ENCODE results near the gene PPP1R3A. TPM values are rescaled to one million over a fixed set of nuclear protein-coding genes. Genes with fewer than 3 reads are reported as not detected.

PPP1R3A gene
- polyA plus RNA-seq, 1 donor from 2014 or later, result 1.6 TPM

GRCh38 chr7:113891031-113891350 lies 27.8 kb downstream of the PPP1R3A start:
- H3K79me2 ChIP-seq (replicated peaks; ENCODE audit: insufficient read depth, low read length), result no peaks in the 10 kb centered on the region

GRCh38 chr7:113890331-113891030 lies 28.3 kb downstream of the PPP1R3A start:
- Histone ChIP-seq H3K36me3 (ENCODE audit: insufficient read depth, low read length) (peaks cover 7% of the 10 kb centered on the region), H3K9ac (ENCODE audit: low read length) (no peak overlapping the region), H2AFZ (ENCODE audit: low read depth, low read length) (no peak overlapping the region), H3K4me3 (ENCODE audit: low read length) (no peak overlapping the region), H4K20me1 (ENCODE audit: insufficient read depth) (no peaks in the 10 kb centered on the region), H3K4me2 (ENCODE audit: low read length) (no peak overlapping the region), H3K9me2 (ENCODE audit: insufficient read depth, low read length) (no peaks in the 10 kb centered on the region), H3K27me3 (ENCODE audit: insufficient read depth, low read depth, low read length) (no peaks in the 10 kb centered on the region), H3K27ac (ENCODE audit: low read length) (no peak overlapping the region), H3F3A (ENCODE audit: insufficient read depth, low read length, poor library complexity, severe bottlenecking) (no peaks in the 10 kb centered on the region), H3K9me3 (ENCODE audit: low read length) (no peaks in the 10 kb centered on the region), H3K79me2 (replicated peaks; ENCODE audit: insufficient read depth, low read length) (no peaks in the 10 kb centered on the region)
- TF ChIP-seq EP300 (conservative IDR thresholded peaks at IDR 0.05; ENCODE audit: poor library complexity, severe bottlenecking) (no peak), CTCF (IDR thresholded peaks at IDR 0.05; ENCODE audit: poor library complexity, severe bottlenecking) (no peak), EZH2 (IDR thresholded peaks at IDR 0.05; ENCODE audit: borderline replicate concordance, insufficient read depth, low read length, poor library complexity, severe bottlenecking) (no peak), RAD21 (conservative IDR thresholded peaks at IDR 0.05) (no peak), REST (IDR thresholded peaks at IDR 0.05; ENCODE audit: borderline replicate concordance) (no peak)

More at GRCh38 chr7:113891031-113891350, 27.8 kb downstream of the PPP1R3A start:
- no peak overlapping the region for H3K4me3 ChIP-seq (ENCODE audit: low read length)
- no peak for TF ChIP-seq MXI1 (conservative IDR thresholded peaks at IDR 0.05; ENCODE audit: poor library complexity, severe bottlenecking)
- no peak for TF ChIP-seq RAD21 (conservative IDR thresholded peaks at IDR 0.05)
- no peak for TF ChIP-seq SMC3 (conservative IDR thresholded peaks at IDR 0.05; ENCODE audit: poor library complexity)
- no peak for TF ChIP-seq REST (IDR thresholded peaks at IDR 0.05; ENCODE audit: borderline replicate concordance)
- TF ChIP-seq EZH2 (IDR thresholded peaks at IDR 0.05; ENCODE audit: borderline replicate concordance, insufficient read depth, low read length, poor library complexity, severe bottlenecking), result no peak
- TF ChIP-seq EP300 (conservative IDR thresholded peaks at IDR 0.05; ENCODE audit: poor library complexity, severe bottlenecking), result no peak
- no peak for TF ChIP-seq CTCF (IDR thresholded peaks at IDR 0.05; ENCODE audit: poor library complexity, severe bottlenecking)
- TF ChIP-seq POLR2AphosphoS5 (IDR thresholded peaks at IDR 0.05), result no peak
- TF ChIP-seq TAF1 (IDR thresholded peaks at IDR 0.05; ENCODE audit: low read depth), result no peak
- H3K9me2 ChIP-seq (ENCODE audit: insufficient read depth, low read length), result no peaks in the 10 kb centered on the region
- H4K20me1 ChIP-seq (ENCODE audit: insufficient read depth), result no peaks in the 10 kb centered on the region
- no peaks in the 10 kb centered on the region for H3F3A ChIP-seq (ENCODE audit: insufficient read depth, low read length, poor library complexity, severe bottlenecking)
- no peak overlapping the region for H3K9ac ChIP-seq (ENCODE audit: low read length)
- H2AFZ ChIP-seq (ENCODE audit: low read depth, low read length), result no peak overlapping the region
- no peak overlapping the region for H3K27ac ChIP-seq (ENCODE audit: low read length)
- H3K36me3 ChIP-seq (ENCODE audit: insufficient read depth, low read length), result peaks cover 7% of the 10 kb centered on the region
- H3K27me3 ChIP-seq (ENCODE audit: insufficient read depth, low read depth, low read length), result no peaks in the 10 kb centered on the region
- no peaks in the 10 kb centered on the region for H3K9me3 ChIP-seq (ENCODE audit: low read length)
- H3K4me2 ChIP-seq (ENCODE audit: low read length), result no peak overlapping the region
